ENCODE measurements around the gene NCOA1.

GRCh38 chr2:24548058-24548457 lies 57.0 kb downstream of the NCOA1 start:
- TF ChIP-seq SUZ12 (IDR thresholded peaks at IDR 0.05; ENCODE audit: extremely low read depth, insufficient read depth, insufficient read length) (no peak), ZNF274 (IDR thresholded peaks at IDR 0.05; ENCODE audit: low read depth, low read length) (no peak)

Measured in NT2/D1 (cell line).